SU-DHL-6 (cell line): ENCODE data around the gene TNS3.

Source experiments
- CTCF ChIP-seq: fragments of 200-600 bp; sonication (generic); IDR thresholded peaks from one replicate; pipeline ENCODE4 v1.5.1; 2017; ENCODE audit warnings: antibody characterized with exemption, mild to moderate bottlenecking, low read length, moderate library complexity; ENCODE audit not compliant: insufficient read depth, poor library complexity, severe bottlenecking
- EZH2phosphoT487 ChIP-seq: fragments of 200-600 bp; sonication (generic), shearing (Covaris generic); conservative IDR thresholded peaks from 2 replicates; pipeline ENCODE4 v1.6.1; 2018; ENCODE audit warnings: mild to moderate bottlenecking, antibody characterized with exemption, low read length, moderate library complexity, mixed read lengths

GRCh38 chr7:47568547-47568946, 13.4 kb downstream of the TNS3 start:
- TF ChIP-seq CTCF (no peak), EZH2phosphoT487 (no peak)
